Measurements from ENCODE around the gene SDHC.

GRCh38 chr1:161324020-161324419 lies 9.8 kb downstream of the SDHC start:
- TF ChIP-seq REST (IDR thresholded peaks at IDR 0.05; ENCODE audit: low read depth) (no peak), TAF1 (IDR thresholded peaks at IDR 0.05; ENCODE audit: low read depth) (no peak), EP300 (IDR thresholded peaks at IDR 0.05; ENCODE audit: borderline replicate concordance) (no peak), CREB1 (IDR thresholded peaks at IDR 0.05; ENCODE audit: low read depth) (no peak), ZBTB7A (IDR thresholded peaks at IDR 0.05; ENCODE audit: low read depth) (no peak)
